Activated CD4-positive, alpha-beta T cell treated with anti-CD3 and anti-CD28 coated beads for 24 hours (primary cell): ENCODE data around the gene RPL37A.
A peak's percentile ranks its signal among the peaks of the same experiment; 100 is the strongest.

Experiments used
- DNase-seq, 2 donors: peaks; one replicate each; pipeline ENCODE4 v3.0.0-alpha.2; 2020; ENCODE audit warnings: low read depth in 2 of 2

RPL37A gene

GRCh38 chr2:216498379-216499352 lies at the start of gene RPL37A:
Gene RPL37A (plus strand): TSS chr2:216498844. CDS start chr2:216498875, 31 bp downstream.
- peak; percentile 83 to 85 for DNase-seq

- DNase-seq, result no peak
Observed at GRCh38 chr2:216450346-216450745, 48.3 kb upstream of the RPL37A start.

- no peak for DNase-seq
Observed at GRCh38 chr2:216450784-216451183, 47.9 kb upstream of the RPL37A start.

GRCh38 chr2:216453955-216454614 lies 44.6 kb upstream of the RPL37A start:
- no peak for DNase-seq

GRCh38 chr2:216463148-216463547 lies 35.5 kb upstream of the RPL37A start:
- DNase-seq, result no peak

GRCh38 chr2:216464104-216464720 lies 34.4 kb upstream of the RPL37A start:
- no peak for DNase-seq

GRCh38 chr2:216465579-216466195 lies 33.0 kb upstream of the RPL37A start:
- DNase-seq, result no peak

GRCh38 chr2:216467845-216468244 lies 30.8 kb upstream of the RPL37A start:
- no peak for DNase-seq

- DNase-seq, result no peak
Observed at GRCh38 chr2:216469661-216470060, 29.0 kb upstream of the RPL37A start.

GRCh38 chr2:216473187-216473586 lies 25.5 kb upstream of the RPL37A start:
- DNase-seq, result no peak

GRCh38 chr2:216474925-216475670 lies 23.5 kb upstream of the RPL37A start:
- DNase-seq, result no peak

- DNase-seq, result no peak
Observed at GRCh38 chr2:216475767-216476166, 22.9 kb upstream of the RPL37A start.

- no peak for DNase-seq
Observed at GRCh38 chr2:216477283-216478035, 21.2 kb upstream of the RPL37A start.

GRCh38 chr2:216478151-216478550 lies 20.5 kb upstream of the RPL37A start:
- no peak for DNase-seq

GRCh38 chr2:216478791-216479190 lies 19.9 kb upstream of the RPL37A start:
- DNase-seq, result no peak

GRCh38 chr2:216480221-216480620 lies 18.4 kb upstream of the RPL37A start:
- no peak for DNase-seq

GRCh38 chr2:216482640-216483039 lies 16.0 kb upstream of the RPL37A start:
- no peak for DNase-seq

GRCh38 chr2:216485237-216485636 lies 13.4 kb upstream of the RPL37A start:
- DNase-seq, result no peak

GRCh38 chr2:216485745-216486144 lies 12.9 kb upstream of the RPL37A start:
- DNase-seq, result no peak

- no peak for DNase-seq
Observed at GRCh38 chr2:216486271-216486670, 12.4 kb upstream of the RPL37A start.

GRCh38 chr2:216486708-216487107 lies 11.9 kb upstream of the RPL37A start:
- no peak for DNase-seq
